ENCODE data around the gene FAM13B.

- TF ChIP-seq CTCF (IDR thresholded peaks at IDR 0.05; ENCODE audit: insufficient read depth, low read depth, low read length) = no peak
- no peak for TF ChIP-seq EZH2 (IDR thresholded peaks at IDR 0.05; ENCODE audit: insufficient read depth, low read length)
Observed at GRCh38 chr5:138032572-138033385, at the start of gene FAM13B.
